Thyroid gland (tissue), 4 donors: ENCODE results near the gene KRTAP2-1. TPM values are rescaled to one million over a fixed set of nuclear protein-coding genes. Genes with fewer than 3 reads are reported as not detected.
"Not testable (repeated sequence)": the region's sequence is repeated elsewhere in the genome, so short reads cannot be mapped to it uniquely, and the experiment has no call there.

Experiments used
- DNase-seq, 2 donors: peaks; one replicate each; pipeline ENCODE4 v3.0.0-alpha.2; 2019
- H3K27ac ChIP-seq, 3 donors: fragments of 200-600 bp; sonication (generic); 1 replicate in 2 of 3; 2 replicates in 1 of 3; pipeline ENCODE4 v1.5.1; 2016 to 2019; ENCODE audit warnings: mild to moderate bottlenecking in 1 of 3, moderate library complexity in 1 of 3
- H3K27me3 ChIP-seq: fragments of 200-600 bp; sonication (generic); one replicate; pipeline ENCODE4 v1.5.1; 2019
- H3K36me3 ChIP-seq, 2 donors: fragments of 200-600 bp; sonication (generic); one replicate each; pipeline ENCODE4 v1.5.1; 2016 to 2019
- H3K4me1 ChIP-seq, 2 donors: fragments of 200-600 bp; sonication (generic); one replicate each; pipeline ENCODE4 v1.5.1; 2017 to 2019
- H3K4me3 ChIP-seq, 3 donors: fragments of 200-600 bp; sonication (generic); replicated peaks in 1 of 3; 1 replicate in 2 of 3; 2 replicates in 1 of 3; pipeline ENCODE4 v1.5.1; 2016; ENCODE audit warnings: mild to moderate bottlenecking in 1 of 3
- H3K9me3 ChIP-seq: fragments of 200-600 bp; sonication (generic); one replicate; pipeline ENCODE4 v1.5.1; 2017
- POLR2A ChIP-seq, 2 donors: fragments of 450-650 bp; IDR thresholded peaks; one replicate each; pipeline ENCODE4 v1.6.1; 2017; ENCODE audit warnings: antibody characterized with exemption in 2 of 2, mild to moderate bottlenecking in 2 of 2, moderate library complexity in 1 of 2
- WGBS, 2 donors: methylation state at CpG; one replicate each; pipeline ENCODE4 v1.1.5; 2017; 5-methylcytosine and 5-hydroxymethylcytosine counted together
- intact Hi-C: fragments of 100-400 bp; cut with DNase I; formaldehyde crosslinking; loops from one replicate; pipeline ENCODE4 v1.15.1; 2023
- total RNA-seq, 4 donors: library from RNA; depleted of rRNA; stranded (reverse); fragments of >200 nt; gene quantifications; one replicate each; pipeline ENCODE4 v1.2.3, GENCODE V29; 2016
- TF ChIP-seq, protein P1 (sequence below), 6 experiments: fragments of 200-600 bp in 3 of 6; fragments of 450-650 bp in 3 of 6; sonication (generic) in 3 of 6; IDR thresholded peaks; one replicate each; pipeline ENCODE4 v1.5.1; 2016 to 2019; ENCODE audit warnings: antibody characterized with exemption in 6 of 6, mild to moderate bottlenecking in 2 of 6, inconsistent platforms in 1 of 6, moderate library complexity in 1 of 6

The KRTAP2-1 gene
- total RNA-seq, 4 donors from 2014 or later, result not detected

DNA sequence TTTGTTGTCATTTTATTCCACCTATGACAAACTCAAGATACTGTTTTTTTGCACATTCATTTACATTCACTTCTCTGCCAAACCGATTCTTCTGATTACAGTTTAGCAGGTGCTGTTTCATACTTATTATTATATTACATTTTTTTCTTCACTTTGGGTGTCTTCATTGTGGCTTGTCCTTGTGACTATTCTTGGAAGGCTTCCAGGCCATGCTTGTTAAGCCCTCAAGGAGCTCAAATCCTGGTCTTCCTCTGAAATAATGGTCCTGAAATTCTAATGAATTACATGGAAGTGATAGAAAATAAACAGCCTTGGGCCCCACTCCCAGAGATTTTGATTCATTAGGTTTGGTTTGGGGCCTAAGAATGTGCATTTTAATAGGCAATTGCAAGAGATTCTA lies 17.2 kb upstream of the KRTAP2-1 start:
- H3K36me3 ChIP-seq, result no peaks in the 10 kb centered on the region
- H3K4me1 ChIP-seq, result no peaks in the 10 kb centered on the region
- 86% methylated on average over 1 of the region's 1 CpG for WGBS, 2 donors
- TF ChIP-seq, protein P1, sequence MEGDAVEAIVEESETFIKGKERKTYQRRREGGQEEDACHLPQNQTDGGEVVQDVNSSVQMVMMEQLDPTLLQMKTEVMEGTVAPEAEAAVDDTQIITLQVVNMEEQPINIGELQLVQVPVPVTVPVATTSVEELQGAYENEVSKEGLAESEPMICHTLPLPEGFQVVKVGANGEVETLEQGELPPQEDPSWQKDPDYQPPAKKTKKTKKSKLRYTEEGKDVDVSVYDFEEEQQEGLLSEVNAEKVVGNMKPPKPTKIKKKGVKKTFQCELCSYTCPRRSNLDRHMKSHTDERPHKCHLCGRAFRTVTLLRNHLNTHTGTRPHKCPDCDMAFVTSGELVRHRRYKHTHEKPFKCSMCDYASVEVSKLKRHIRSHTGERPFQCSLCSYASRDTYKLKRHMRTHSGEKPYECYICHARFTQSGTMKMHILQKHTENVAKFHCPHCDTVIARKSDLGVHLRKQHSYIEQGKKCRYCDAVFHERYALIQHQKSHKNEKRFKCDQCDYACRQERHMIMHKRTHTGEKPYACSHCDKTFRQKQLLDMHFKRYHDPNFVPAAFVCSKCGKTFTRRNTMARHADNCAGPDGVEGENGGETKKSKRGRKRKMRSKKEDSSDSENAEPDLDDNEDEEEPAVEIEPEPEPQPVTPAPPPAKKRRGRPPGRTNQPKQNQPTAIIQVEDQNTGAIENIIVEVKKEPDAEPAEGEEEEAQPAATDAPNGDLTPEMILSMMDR (IDR thresholded peaks at IDR 0.05), result no peak
- TF ChIP-seq POLR2A (IDR thresholded peaks at IDR 0.05), result no peak
- H3K27ac ChIP-seq, result no peak overlapping the region
- H3K27me3 ChIP-seq, result no peaks in the 10 kb centered on the region
- no peak overlapping the region for H3K4me3 ChIP-seq
- DNase-seq, result no peak
- intact Hi-C loops, result no loop called here
- H3K9me3 ChIP-seq, result no peaks in the 10 kb centered on the region

DNA sequence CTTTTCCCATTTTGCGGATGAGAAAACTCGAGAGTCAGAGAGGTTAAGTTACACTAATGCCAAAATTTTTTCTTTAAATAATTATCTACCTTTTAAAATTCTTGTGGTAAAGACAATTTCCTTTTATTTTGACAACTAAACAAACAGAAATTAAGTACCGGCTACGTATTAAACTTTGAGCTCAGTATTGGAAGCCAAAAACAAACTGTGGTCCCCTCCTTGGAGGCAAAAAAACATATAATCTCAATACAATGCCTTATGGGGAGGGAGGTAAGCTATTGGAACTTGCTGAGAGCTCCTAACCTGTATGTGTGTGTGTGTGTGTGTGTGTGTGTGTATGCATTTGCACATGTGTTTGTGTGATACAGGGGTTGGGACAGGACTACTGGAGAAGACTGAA lies 16.3 kb upstream of the KRTAP2-1 start:
- WGBS, 2 donors, result 69 to 79% methylated on average over 4 of the region's 4 CpGs
- Histone ChIP-seq H3K27ac (no peak overlapping the region), H3K27me3 (no peaks in the 10 kb centered on the region), H3K4me3 (no peak overlapping the region), H3K9me3 (no peaks in the 10 kb centered on the region), H3K36me3 (no peaks in the 10 kb centered on the region), H3K4me1 (no peaks in the 10 kb centered on the region)
- intact Hi-C loops, result no loop called here
- DNase-seq, result no peak
- TF ChIP-seq, protein P1 (IDR thresholded peaks at IDR 0.05), result no peak
- TF ChIP-seq POLR2A (IDR thresholded peaks at IDR 0.05), result no peak

DNA sequence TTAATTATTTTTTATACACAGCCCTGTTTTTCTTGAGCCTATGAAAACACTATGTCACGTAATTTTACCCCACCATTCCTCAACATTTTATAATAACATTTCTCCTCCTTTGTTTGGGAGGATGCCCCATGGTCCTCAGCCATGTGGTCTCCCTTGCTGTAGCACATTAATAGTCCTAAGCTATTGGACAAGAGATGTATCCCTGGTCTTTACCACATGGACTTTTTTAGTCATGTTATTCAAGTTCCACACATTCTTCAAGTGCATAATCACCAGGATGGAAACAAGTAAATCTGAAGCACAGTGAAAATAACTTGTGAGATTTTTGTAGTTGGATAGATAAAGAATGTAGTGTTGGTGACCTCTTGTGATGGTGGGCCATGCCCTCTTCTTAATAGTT lies 14.8 kb upstream of the KRTAP2-1 start:
- Histone ChIP-seq H3K4me1 (no peaks in the 10 kb centered on the region), H3K36me3 (no peaks in the 10 kb centered on the region), H3K4me3 (no peak overlapping the region), H3K27me3 (no peaks in the 10 kb centered on the region), H3K27ac (no peak overlapping the region), H3K9me3 (no peaks in the 10 kb centered on the region)
- WGBS, 2 donors, result 66 to 67% methylated on average over 1 of the region's 1 CpG
- DNase-seq, result no peak
- TF ChIP-seq POLR2A (IDR thresholded peaks at IDR 0.05), result no peak
- TF ChIP-seq, protein P1 (IDR thresholded peaks at IDR 0.05), result no peak
- intact Hi-C loops, result no loop called here

DNA sequence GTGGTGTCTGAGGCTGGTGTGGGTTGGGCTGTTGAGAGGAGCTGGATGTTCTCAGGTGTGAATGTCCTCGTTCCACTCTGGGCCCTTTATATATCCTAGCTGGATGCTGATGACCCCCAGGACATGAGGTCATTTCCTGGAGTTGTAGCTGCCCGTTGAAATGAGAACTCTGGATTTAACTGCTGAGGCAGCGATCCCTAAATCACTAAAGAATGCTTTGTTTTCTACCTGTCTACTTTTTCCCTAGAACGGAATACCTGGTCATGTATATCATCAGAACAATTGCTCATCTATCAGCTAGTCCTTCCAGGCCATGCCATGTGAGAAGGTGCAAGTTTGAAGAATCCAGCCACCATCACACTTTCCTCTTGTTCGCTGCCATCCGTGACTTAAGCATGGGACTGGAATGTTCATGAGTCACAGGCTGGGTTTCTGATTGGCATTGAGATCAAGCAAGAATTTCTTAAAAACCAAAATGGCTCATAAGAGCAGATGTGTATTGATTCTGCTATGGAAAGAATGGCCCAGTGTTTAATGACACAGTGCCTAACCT lies 13.0 kb upstream of the KRTAP2-1 start, which contains the start of gene KRTAP2-3:
TSS of gene KRTAP2-3 (minus strand) at position 63 of the 553 bp plus-strand sequence. CDS start 64 bp downstream, outside the sequence.
- H3K4me1 ChIP-seq, result no peaks in the 10 kb centered on the region
- H3K27me3 ChIP-seq, result no peaks in the 10 kb centered on the region
- no peak for DNase-seq
- H3K4me3 ChIP-seq, result no peak within 1 kb of the TSS
- TF ChIP-seq, protein P1 (IDR thresholded peaks at IDR 0.05), result no peak
- no peak for TF ChIP-seq POLR2A (IDR thresholded peaks at IDR 0.05)
- 71 to 78% methylated on average over 6 of the region's 6 CpGs for WGBS, 2 donors
- no peaks in the 10 kb centered on the region for H3K9me3 ChIP-seq
- H3K36me3 ChIP-seq, result no peaks in the 10 kb centered on the region
- intact Hi-C loops, result no loop called here
- no peak within 1 kb of the TSS for H3K27ac ChIP-seq

DNA sequence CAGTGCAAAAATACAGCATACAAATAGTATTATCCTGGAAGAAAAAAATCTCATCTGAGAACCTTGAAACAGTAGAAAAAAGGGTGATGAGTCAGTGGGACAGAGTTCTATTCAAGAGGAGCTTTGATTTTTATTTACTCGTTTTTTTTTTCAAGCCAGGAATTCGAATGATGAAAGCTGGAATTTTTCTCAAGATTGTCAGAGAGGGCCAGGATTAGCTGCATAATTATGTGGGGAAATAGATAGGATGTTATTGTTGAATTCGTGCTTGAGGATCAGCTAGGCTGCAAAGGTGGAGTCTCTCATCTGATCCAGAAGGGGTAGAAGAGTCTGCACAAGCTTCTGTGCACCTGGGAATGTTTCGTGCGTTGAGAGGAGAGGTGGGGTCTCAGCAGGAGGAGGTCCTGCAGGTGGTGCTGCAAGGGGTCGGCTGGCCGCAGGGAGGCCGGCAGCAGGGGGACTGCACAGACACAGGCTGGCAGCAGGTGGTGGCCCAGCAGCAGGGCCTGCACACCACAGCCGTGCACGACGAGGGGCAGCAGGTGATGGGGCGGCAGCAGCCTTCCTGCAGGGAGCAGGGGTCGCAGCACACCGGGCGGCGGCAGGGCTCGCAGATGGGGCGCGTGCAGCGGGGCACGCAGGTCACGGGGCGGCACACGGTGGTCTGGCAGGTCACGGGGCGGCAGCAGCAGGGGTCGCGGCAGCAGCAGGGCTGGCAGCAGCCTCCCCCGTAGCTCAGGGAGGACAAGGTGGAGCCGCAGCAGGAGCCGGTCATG lies 12.3 kb upstream of the KRTAP2-1 start:
- DNase-seq, intact Hi-C loops, H3K27me3 ChIP-seq, H3K27ac ChIP-seq, H3K9me3 ChIP-seq, H3K4me3 ChIP-seq, H3K4me1 ChIP-seq, H3K36me3 ChIP-seq: not testable (repeated sequence)
- WGBS, 2 donors, result 22 to 26% methylated on average over 6 to 10 of the region's 31 CpGs
